Pons (tissue), 1 donor: ENCODE results near the gene DENND1A.

Source experiments
- DNase-seq: peaks from one replicate; pipeline ENCODE4 v3.0.0-alpha.2; 2016; ENCODE audit warnings: low spot score

The DENND1A gene

GRCh38 chr9:123469282-123469681 lies 460.6 kb downstream of the DENND1A start:
- no peak for DNase-seq

DNA sequence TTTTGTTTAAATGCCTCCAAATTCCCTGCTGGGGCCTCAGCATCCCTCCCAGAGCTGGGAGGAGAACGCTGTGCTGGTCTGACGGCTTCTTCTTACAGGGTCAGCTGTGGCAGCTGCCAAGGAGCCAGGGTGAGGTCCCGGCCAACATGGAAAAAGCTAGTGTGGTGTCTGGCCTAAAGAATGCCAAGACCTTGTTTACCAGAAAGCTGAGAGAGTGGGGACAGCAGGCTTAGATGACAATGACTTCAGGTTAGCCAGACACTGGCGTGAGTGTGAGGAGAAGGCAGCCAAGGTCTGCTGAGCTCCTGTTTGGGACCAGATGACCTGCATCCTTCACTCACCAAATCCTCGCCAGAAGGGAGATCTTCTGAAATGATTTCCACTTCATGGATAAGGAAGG lies 461.4 kb downstream of the DENND1A start:
- DNase-seq = no peak

- DNase-seq = no peak
Measured at GRCh38 chr9:123465304-123465703, 464.6 kb downstream of the DENND1A start.

DNA sequence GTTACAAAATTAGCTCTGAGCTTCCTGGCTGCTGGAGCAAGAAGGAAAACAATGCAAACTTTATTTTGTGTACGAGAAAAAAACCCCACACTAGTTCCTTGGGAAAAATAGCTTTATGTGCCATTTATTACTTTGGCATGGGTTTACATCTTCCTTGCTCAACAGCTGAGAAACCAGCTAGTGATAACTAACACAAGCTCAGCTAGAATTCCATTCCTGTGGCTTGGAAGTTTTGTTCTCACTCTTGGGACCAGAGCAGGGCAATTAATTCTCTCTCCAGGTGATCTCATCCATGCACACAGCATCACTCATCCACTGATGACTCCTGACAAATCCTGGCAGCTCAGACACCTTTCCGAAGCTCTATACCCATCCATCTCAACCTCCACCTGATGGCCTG lies 469.8 kb downstream of the DENND1A start:
- no peak for DNase-seq

- no peak for DNase-seq
Measured at GRCh38 chr9:123457583-123457982, 472.3 kb downstream of the DENND1A start.

GRCh38 chr9:123456011-123456410 lies 473.9 kb downstream of the DENND1A start:
- DNase-seq = no peak

DNA sequence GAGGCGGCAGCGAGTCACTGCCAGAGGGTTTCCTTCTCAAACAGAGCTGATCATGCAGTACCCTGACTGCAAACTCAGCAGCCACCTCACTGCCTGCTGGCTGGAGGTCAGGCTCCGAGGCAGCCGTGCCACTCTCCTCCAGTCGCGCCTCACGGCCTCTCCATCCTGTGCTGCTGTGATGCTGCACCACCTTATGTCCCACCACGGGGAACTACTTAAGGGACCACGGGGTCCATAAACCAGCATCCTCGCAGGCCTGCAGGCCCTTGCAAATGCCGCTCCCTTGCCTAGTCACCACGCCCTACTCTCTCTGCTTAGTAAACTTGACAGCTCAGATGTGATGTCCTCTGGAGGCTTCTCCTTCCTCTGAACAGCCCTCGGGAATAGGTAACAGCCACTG lies 474.7 kb downstream of the DENND1A start:
- DNase-seq = no peak

DNA sequence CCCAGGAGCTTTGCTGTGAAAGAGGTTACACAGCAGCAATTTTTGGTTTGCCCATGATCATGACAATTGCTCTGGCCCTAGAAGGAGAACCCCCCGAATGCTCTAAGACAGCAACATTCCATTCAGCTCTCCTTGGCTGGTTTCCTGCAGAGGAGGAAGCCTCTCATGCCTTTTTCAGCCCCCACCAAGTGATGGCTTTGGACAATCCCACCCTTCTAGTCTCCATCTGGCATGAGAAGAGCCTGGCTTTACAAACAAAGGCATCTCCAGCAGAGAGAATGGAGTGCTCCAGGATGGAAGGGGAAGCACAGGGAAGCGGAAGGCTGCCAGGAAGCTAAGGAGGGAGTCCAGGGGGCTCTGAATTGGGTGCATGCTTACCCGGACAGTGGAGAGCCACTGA lies 475.6 kb downstream of the DENND1A start:
- DNase-seq = peak; percentile 35

- DNase-seq = peak; percentile 97
Measured at GRCh38 chr9:123453831-123454321, 476.1 kb downstream of the DENND1A start.

DNA sequence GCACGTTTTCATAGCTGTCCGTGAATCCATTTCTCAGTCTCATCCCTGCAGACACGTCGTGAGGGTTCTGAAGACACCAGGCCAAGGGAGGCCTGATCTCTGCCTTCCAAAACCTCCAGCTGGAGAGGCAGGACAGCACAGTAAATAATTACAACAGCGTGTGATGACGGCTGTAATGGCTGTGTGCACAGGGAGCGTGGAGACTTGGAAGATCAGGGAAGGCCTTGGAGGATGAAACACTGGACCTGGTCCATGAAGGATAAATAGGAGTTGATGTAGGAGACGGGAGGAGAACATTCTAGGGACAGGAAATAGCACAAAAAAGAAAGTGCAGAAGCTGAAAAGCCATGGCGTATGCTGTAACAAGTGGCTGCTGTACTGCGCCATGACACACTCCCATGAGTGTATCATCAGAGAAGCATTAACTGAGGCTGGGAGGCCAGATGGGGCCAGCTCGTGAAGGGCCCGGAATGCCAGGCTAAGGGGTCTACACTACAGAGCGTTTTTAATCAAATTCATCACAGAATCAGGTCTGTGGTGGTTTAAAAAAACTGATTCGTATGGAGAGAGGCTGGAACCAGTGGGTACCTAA lies 476.8 kb downstream of the DENND1A start:
- DNase-seq = no peak

- no peak for DNase-seq
Measured at GRCh38 chr9:123450996-123451395, 478.9 kb downstream of the DENND1A start.

GRCh38 chr9:123450098-123450770 lies 479.7 kb downstream of the DENND1A start:
- no peak for DNase-seq

- no peak for DNase-seq
Measured at GRCh38 chr9:123447934-123448646, 481.8 kb downstream of the DENND1A start.

- no peak for DNase-seq
Measured at GRCh38 chr9:123445981-123446610, 483.8 kb downstream of the DENND1A start.

DNA sequence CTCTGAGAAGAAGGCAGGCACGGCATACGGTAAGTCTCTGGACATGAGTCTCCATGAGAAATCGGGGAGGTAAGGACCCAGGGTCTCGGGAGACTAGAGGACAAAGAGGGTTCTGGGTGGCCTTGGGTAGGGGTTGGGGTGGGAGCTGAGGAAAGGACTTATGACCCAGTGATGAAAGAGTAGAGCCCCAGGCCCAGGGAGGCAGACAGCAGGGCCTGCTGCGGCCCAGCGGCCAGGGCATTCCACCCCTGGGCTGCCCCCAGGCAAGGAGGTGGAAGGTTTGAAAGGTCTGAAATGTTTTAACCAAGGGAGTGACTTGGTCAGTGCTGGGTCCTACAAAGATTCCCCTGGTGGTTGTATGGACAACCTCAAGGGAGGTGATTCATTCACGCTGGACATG lies 484.8 kb downstream of the DENND1A start:
- no peak for DNase-seq

DNA sequence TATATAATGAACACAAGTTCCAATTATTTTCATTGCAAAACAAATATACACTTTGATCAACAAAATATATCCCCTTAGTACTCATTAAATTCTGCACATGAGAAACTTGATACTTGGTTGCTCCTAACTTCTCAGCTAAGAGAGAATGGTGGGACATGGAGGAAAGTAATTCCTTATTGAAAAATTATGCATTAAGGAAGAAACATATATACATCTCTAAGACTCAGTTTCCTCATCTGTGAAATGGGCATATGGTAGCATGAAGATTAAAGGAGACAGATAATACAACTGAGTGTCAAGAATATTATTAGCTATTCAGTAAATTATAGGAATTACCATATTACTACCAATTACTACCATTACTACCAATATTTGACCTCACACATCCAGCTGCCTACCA lies 488.2 kb downstream of the DENND1A start:
- no peak for DNase-seq

- no peak for DNase-seq
Measured at GRCh38 chr9:123440256-123440655, 489.7 kb downstream of the DENND1A start.

DNA sequence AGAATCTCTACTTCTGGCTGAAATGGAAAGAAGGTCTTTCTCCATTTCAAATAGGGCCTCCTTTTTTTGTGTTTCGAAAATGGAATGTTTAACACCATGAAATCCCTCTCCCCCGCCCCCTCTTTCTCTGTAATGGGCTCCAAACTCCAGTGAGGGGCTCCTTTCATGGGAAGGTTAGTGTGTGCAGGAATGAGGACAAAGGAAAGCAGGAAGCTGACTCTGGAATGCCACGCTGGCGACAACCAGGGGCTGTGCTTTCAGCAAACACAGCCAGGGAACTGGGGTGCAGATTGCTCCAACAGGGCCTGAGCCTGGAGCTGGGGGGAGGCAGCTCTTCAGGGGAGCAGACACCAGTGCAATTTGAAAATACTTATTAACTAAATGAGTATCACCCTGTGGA lies 491.1 kb downstream of the DENND1A start:
- no peak for DNase-seq

DNA sequence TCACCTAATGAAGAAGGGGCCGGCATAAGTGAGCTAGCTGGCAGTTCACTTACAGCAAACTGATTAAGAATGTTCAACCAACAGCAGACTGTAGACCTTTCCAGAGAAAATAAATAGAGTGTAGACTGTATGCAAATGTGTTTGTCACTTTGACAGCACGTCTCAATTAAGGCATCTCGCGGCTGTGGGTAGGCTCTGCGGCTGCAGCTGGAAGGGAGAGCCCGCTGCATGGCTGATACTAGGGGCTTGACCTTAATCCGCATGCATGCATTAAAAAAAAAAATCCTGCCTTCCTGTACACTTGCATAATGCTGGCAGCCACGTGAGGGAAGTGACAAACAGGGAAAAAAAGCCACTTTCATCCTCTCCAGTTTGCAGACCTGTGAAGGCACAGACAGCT lies 491.6 kb downstream of the DENND1A start:
- no peak for DNase-seq

DNA sequence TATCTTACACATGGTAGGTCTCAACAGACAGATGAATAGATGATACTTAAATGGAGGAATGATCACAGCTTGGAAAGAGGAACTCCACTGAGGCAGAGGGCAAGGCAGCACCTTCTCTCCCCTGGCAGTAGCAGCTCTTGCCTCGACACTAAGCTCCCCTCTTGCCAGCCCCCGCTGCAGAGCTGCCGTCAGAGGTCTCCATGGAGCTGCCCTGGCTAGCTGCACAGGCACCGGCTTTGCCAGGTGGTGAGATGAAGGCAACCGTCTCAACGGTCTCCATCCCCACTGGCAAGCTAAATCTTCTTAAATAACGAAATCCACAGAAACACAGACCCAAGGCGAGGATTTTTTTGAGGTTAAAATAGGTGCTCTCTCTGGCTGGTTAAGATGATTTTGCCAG lies 492.7 kb downstream of the DENND1A start:
- DNase-seq = no peak

- DNase-seq = no peak
Measured at GRCh38 chr9:123435471-123435870, 494.5 kb downstream of the DENND1A start.

- no peak for DNase-seq
Measured at GRCh38 chr9:123434619-123435240, 495.2 kb downstream of the DENND1A start.
